Stimulated activated CD4-positive, alpha-beta T cell treated with anti-CD3 and anti-CD28 coated beads, Interleukin-15, amount 100 ng/mL, for 1 hour (primary cell): ENCODE data around the gene MAX.
A peak's percentile ranks its signal among the peaks of the same experiment; 100 is the strongest.
"Not testable (repeated sequence)": the region's sequence is repeated elsewhere in the genome, so short reads cannot be mapped to it uniquely, and the experiment has no call there.

Experiments
- DNase-seq, 2 donors: peaks; one replicate each; pipeline ENCODE4 v3.0.0-alpha.2; 2020; ENCODE audit warnings: low read depth in 1 of 2, low spot score in 1 of 2

MAX gene

DNA sequence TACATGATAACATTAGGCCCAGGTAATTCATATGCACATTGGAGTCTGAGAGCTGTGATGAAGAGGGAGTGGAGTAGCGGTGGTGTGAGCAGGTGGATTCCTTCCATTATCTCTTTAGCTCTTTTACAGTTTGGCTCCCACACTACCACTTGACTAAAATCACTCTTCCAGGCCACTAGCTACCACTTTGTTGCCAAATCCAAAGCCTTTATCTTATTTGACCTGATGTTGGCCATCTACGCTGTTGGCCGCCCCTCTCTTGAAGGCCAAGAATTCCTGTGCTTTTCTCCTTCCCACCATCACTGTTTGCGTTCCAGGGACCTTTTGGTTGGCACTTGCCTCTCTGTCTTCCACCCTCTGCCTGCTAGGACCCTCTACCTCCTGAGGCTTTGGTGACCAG lies 4.0 kb upstream of the MAX start:
- DNase-seq, result no peak

GRCh38 chr14:65104791-65105190 lies 2.5 kb upstream of the MAX start:
- no peak for DNase-seq

DNA sequence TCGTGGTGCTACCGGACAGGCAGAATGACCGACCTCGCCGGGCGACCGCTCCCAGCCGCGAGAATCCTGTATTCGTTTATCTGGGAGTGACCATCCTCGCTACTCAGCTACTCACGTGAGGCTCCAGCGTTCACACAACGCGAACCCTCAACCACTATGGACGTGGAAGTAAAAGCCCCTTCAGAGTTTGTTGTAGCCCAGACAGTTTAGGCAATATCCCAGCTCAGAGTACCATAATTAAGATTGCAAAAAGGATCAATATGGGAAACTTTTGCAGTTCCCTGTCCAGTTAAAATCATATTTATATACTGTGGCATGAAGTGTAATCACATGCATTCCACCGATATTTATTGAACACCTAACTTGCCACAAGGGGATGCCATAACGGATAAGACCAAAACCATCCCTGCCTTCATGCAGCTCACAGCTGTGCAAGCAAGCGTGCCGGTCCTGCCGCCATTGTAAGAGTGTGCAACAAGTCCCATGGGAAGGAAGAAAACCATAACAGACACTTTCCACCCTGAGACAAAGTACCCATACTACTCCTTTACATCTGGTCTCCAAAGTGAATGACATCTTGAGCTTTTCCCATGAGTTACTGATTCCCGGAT lies 938 bp upstream of the MAX start:
- no peak for DNase-seq

GRCh38 chr14:65101631-65102440 lies 481 bp downstream of the MAX start:
- DNase-seq, result peak; percentile 12 to 24

GRCh38 chr14:65100922-65101541 lies 1.3 kb downstream of the MAX start:
- no peak for DNase-seq

DNA sequence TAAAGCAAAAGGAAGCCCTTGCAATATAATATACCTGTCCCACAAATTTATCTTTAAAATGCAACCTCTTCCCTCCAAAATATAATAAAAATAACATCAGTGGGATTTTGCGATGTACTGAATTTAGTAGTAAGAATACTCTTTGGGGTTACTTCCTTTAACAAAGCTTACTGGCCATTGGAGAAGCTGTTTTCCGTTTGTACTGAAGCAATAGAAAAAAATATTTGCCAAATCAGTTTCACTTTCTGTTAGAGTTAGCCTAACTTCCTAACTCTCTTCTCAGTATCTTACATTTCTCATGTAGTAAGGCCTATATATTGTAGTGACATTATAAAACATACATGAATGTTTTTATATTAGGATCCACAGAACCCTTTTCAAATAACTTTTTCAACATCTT lies 3.7 kb downstream of the MAX start:
- no peak for DNase-seq

GRCh38 chr14:65096323-65097089 lies 5.8 kb downstream of the MAX start:
- no peak for DNase-seq

GRCh38 chr14:65095633-65096205 lies 6.6 kb downstream of the MAX start:
- DNase-seq, result no peak

GRCh38 chr14:65092349-65092748 lies 10.0 kb downstream of the MAX start:
- no peak for DNase-seq

DNA sequence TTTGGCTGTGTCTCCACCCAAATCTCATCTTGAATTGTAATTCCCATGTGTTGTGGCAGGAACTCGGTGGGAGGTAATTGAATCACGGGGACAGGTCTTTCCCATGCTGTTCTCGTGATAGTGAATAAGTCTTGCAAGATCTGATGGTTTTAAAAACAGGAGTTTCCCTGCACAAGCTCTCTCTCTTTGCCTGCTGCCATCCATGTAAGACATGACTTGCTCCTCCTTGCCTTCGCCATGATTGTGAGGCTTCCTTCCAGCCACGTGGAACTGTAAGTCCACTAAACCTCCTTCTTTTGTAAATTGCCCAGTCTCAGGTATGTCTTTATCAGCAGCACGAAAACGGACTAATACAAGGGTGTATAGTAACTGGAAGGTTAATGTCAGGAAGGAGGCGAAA lies 14.5 kb downstream of the MAX start:
- DNase-seq, result not testable (repeated sequence)

DNA sequence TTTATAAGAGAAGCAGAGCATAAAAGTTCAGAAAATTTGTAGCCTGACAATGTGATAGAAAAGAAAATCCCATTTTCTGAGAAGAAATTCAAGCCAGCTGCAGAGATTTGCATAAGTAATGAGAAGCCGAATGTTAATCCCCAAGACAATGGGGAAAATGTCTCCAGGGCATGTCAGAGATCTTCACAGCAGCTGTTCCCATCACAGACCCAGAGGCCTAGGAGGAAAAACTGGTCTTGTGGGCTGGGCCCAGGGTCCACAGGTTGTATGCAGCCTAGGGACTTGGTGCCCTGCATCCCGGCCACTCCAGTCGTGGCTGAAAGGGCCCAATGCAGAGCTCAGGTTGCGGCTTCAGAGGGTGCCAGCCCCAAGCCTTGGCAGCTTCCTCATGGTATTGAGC lies 15.6 kb downstream of the MAX start:
- not testable (repeated sequence) for DNase-seq

GRCh38 chr14:65084554-65085505 lies 17.5 kb downstream of the MAX start:
- DNase-seq, result no peak

GRCh38 chr14:65082930-65083329 lies 19.4 kb downstream of the MAX start:
- no peak for DNase-seq

DNA sequence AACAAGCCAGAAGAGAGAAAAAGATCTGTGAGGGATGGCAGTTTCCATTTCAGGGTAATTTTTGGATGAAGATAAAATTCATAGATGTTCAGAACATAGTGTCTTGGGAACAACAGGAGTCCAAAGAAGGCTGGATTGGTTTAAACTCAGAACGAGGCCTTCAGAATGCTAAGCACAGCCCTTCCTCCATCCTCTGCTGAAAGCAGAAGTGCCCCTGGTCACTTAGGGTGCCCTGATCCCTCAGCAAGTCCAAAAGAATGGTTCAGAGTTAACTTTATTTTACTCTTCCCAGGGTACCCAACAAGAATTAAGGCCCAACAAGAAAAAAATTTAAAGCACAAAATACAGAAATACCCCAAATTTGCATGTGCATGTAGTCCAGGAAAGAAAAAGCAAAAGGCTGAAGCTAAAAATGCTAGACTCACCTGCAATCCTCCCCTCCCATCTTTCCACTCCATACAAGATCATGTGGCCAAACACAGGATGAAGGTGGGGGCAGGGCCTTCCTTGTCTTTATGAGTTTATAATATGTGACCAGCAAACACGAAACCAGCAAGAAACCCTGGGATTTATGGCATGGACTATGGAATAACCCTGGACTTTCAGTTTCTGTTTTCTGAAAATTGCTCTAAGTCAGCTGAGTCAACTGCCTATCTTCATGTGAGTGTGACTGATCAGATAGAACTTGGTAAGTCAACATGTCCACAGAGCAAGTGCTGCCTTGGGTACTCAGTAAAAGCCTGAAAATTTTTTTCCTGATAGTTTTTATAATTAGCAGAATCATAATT lies 21.2 kb downstream of the MAX start:
- DNase-seq, result no peak

DNA sequence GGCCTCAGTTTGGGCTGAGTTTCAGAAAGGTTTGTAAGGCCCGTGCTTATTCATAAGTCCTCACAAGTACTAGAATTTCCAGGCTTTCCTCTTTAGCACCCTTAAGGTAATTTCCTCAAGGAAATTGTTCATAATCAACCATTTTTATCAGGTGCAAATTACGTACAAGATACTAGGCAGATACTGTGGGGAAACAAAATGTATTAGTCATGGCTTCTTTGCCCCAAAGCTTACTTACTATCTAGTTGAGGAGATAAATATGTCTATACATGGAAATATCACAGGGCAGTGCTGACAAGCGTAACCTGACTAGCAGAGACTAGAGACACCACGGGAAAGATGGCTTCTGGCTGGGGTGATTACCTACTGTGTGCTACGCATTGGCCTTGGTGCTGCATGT lies 22.5 kb downstream of the MAX start:
- DNase-seq, result no peak

GRCh38 chr14:65079201-65079600 lies 23.1 kb downstream of the MAX start:
- DNase-seq, result no peak

GRCh38 chr14:65077318-65077717 lies 25.0 kb downstream of the MAX start:
- no peak for DNase-seq

DNA sequence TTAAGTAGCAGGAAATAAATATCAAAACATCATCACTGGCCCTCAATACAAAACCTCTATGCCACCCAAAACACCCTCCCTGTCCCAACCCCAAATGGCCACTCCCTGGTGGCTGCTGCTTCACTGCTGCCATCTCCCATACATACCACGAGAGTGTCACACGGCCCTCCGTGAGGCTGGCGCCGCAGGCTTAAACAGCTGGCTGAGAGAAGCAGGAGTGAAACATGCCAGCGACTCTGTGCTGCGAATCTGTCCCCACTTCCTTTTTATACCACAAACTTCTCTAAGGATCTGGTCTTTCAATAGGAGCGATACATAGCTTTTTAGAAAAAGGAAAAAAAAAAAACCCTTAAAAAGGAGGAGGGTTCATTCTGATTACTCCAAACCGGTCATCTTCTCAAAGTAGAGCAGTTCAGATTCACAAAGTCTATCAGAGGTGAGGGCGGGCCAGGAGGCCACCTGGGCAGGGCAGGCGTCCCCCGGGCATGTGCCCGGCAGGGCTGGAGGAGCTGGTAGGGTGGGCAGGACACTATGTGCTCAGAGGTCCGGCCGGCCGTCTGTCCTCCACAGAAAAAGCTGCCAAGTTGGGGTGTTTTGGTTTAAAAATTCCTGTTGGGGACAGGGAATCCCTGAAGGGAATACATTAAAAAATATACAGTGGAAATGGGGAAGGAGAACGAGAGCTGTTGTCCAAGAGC lies 26.5 kb downstream of the MAX start:
- no peak for DNase-seq
